Liver (tissue), 9 donors: ENCODE results near the gene NRG2. TPM values are rescaled to one million over a fixed set of nuclear protein-coding genes. Genes with fewer than 3 reads are reported as not detected.

Experiments
- DNase-seq: peaks from one replicate; pipeline ENCODE4 v3.0.0-alpha.2; 2017; ENCODE audit warnings: low spot score
- H3K27ac ChIP-seq, 2 donors: one replicate each; pipeline ENCODE4 v1.7.0; 2013; ENCODE audit warnings: inconsistent platforms in 2 of 2, low read length in 2 of 2, control low read depth in 1 of 2, low read depth in 1 of 2, mild to moderate bottlenecking in 1 of 2
- H3K27me3 ChIP-seq, 4 donors: one replicate each; pipeline versions ENCODE4 v1.6.1 to v1.7.0; 2013; ENCODE audit warnings: low read length in 3 of 4, inconsistent platforms in 1 of 4, mild to moderate bottlenecking in 1 of 4, moderate library complexity in 1 of 4; ENCODE audit not compliant: control insufficient read depth in 4 of 4, insufficient read depth in 4 of 4
- H3K36me3 ChIP-seq, 4 donors: one replicate each; pipeline versions ENCODE4 v1.6.1 to v1.7.0; 2013; ENCODE audit warnings: low read length in 3 of 4, mild to moderate bottlenecking in 3 of 4, low read depth in 1 of 4, moderate library complexity in 1 of 4; ENCODE audit not compliant: control insufficient read depth in 4 of 4, insufficient read depth in 3 of 4
- H3K4me1 ChIP-seq, 4 donors: one replicate each; pipeline versions ENCODE4 v1.6.1 to v1.7.0; 2013; ENCODE audit warnings: low read length in 3 of 4, mild to moderate bottlenecking in 3 of 4, moderate library complexity in 1 of 4; ENCODE audit not compliant: control insufficient read depth in 4 of 4, insufficient read depth in 4 of 4
- H3K4me3 ChIP-seq, 3 donors: one replicate each; pipeline versions ENCODE4 v1.6.1 to v1.7.0; 2013; ENCODE audit warnings: low read length in 3 of 3, control low read depth in 1 of 3, low read depth in 1 of 3, mild to moderate bottlenecking in 1 of 3
- H3K9ac ChIP-seq, 2 donors: one replicate each; pipeline ENCODE4 v1.7.0; 2013; ENCODE audit warnings: low read length in 2 of 2, mild to moderate bottlenecking in 2 of 2, moderate library complexity in 2 of 2, control low read depth in 1 of 2, low read depth in 1 of 2
- H3K9me3 ChIP-seq, 4 donors: one replicate each; pipeline versions ENCODE4 v1.6.1 to v1.7.0; 2013; ENCODE audit warnings: low read length in 3 of 4; ENCODE audit not compliant: control insufficient read depth in 4 of 4
- EGR1 ChIP-seq, 2 donors: IDR thresholded peaks; 2 replicates each; pipeline ENCODE4 v1.6.1; 2016 to 2018; ENCODE audit warnings: antibody characterized with exemption in 2 of 2, low read depth in 2 of 2
- FOXA2 ChIP-seq: IDR thresholded peaks from 2 replicates; pipeline ENCODE4 v1.6.1; 2016; ENCODE audit warnings: antibody characterized with exemption
- HNF4A ChIP-seq, 2 donors: conservative IDR thresholded peaks; 2 replicates each; pipeline ENCODE4 v1.6.1; 2016; ENCODE audit warnings: antibody characterized with exemption in 2 of 2, mild to moderate bottlenecking in 2 of 2
- HNF4G ChIP-seq: IDR thresholded peaks from 2 replicates; pipeline ENCODE4 v1.6.1; 2016; ENCODE audit warnings: antibody characterized with exemption
- JUND ChIP-seq, 2 donors: IDR thresholded peaks; 2 replicates each; pipeline ENCODE4 v1.6.1; 2016; ENCODE audit warnings: antibody characterized with exemption in 2 of 2
- NR2F2 ChIP-seq: IDR thresholded peaks from 2 replicates; pipeline ENCODE4 v1.6.1; 2016; ENCODE audit warnings: antibody characterized with exemption
- RAD21 ChIP-seq, 2 donors: IDR thresholded peaks; 2 replicates each; pipeline ENCODE4 v1.6.1; 2016; ENCODE audit warnings: antibody characterized with exemption in 2 of 2, mild to moderate bottlenecking in 2 of 2
- RXRA ChIP-seq, 2 donors: IDR thresholded peaks; 2 replicates each; pipeline ENCODE4 v1.6.1; 2017 to 2018; ENCODE audit warnings: antibody characterized with exemption in 2 of 2, mild to moderate bottlenecking in 1 of 2
- SP1 ChIP-seq: IDR thresholded peaks from 2 replicates; pipeline ENCODE4 v1.6.1; 2018; ENCODE audit warnings: antibody characterized with exemption, mild to moderate bottlenecking
- YY1 ChIP-seq: IDR thresholded peaks from 2 replicates; pipeline ENCODE4 v1.6.1; 2016; ENCODE audit warnings: antibody characterized with exemption, mild to moderate bottlenecking
- WGBS: extraction: QIAGEN DNeasy Blood & Tissue Kit; methylation state at CpG from one replicate; pipeline ENCODE4 v1.1.7; 2013; 5-methylcytosine and 5-hydroxymethylcytosine counted together
- polyA plus RNA-seq, 2 donors: library from polyadenylated mRNA; stranded (reverse) in 1 of 2; unstranded in 1 of 2; fragments of 200-250 nt in 1 of 2; fragments of >200 nt in 1 of 2; fragmentation: Nextera tagmentation in 1 of 2; extraction: Ambion mirVana in 1 of 2; gene quantifications; one replicate each; pipeline versions ENCODE4 v1.2.1 to v1.2.3, GENCODE V29; 2013 to 2015
- total RNA-seq, 2 donors: library from RNA; depleted of rRNA; stranded (reverse); fragments of >200 nt; gene quantifications; one replicate each; pipeline ENCODE4 v1.2.3, GENCODE V29; 2014
- TF ChIP-seq, protein P1 (sequence below): fragments of 150-350 bp; IDR thresholded peaks from 2 replicates; pipeline ENCODE4 v1.5.1; 2017; ENCODE audit warnings: improper control_type of control experiment, low read depth, low read length; ENCODE audit not compliant: missing input control
- TF ChIP-seq, protein P2 (sequence below): IDR thresholded peaks from 2 replicates; pipeline ENCODE4 v1.6.1; 2016; ENCODE audit warnings: antibody characterized with exemption
- TF ChIP-seq, protein P3 (sequence below): IDR thresholded peaks from 2 replicates; pipeline ENCODE4 v1.6.1; 2016; ENCODE audit warnings: antibody characterized with exemption, mild to moderate bottlenecking
- donor health status: healthy.
- donor health status: healthy.
- donor health status: healthy.
- donor health status: healthy.
- donor health status: healthy.

Gene NRG2
- total and polyA plus RNA-seq, 4 donors: 0.07 to 0.08 TPM; not detected in 2

DNA sequence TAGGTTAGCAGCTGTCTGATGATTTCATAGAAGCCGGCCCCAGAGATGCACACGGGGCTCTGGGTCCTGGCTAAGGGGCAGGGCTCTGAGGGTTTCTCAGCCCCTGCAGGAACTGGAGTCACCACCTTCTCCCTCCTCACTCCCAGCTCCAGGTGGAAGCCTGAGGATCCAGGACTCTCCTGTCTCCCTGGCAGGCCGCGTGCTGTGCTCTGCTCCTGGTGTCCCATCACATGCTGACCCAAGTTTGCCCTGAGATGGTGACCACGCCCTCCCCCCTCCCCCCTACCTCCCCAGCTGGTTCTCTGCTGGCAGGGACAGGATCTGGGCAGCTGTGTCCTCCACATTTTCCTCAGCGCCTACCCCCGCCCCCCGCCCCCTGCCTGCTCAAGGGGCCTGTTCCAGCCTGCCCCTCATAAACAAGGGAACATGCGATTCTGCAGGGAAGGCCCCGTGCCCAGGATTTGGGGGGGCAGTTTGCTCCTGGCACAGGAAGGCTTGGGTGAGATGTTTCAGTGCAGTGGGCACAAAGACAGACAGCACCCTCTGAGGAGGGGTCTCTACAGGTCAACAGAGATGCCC is 160.0 kb downstream of the NRG2 start:
- Histone ChIP-seq H3K27me3 (no peaks in the 10 kb centered on the region), H3K9me3 (no peaks in the 10 kb centered on the region), H3K4me1 (no peaks in the 10 kb centered on the region), H3K9ac (no peak overlapping the region), H3K36me3 (no peaks in the 10 kb centered on the region), H3K27ac (no peak overlapping the region), H3K4me3 (no peak overlapping the region)
- no peak for TF ChIP-seq RXRA (IDR thresholded peaks at IDR 0.05)
- no peak for TF ChIP-seq NR2F2
- no peak for TF ChIP-seq YY1
- no peak for TF ChIP-seq HNF4G
- TF ChIP-seq, protein P1, sequence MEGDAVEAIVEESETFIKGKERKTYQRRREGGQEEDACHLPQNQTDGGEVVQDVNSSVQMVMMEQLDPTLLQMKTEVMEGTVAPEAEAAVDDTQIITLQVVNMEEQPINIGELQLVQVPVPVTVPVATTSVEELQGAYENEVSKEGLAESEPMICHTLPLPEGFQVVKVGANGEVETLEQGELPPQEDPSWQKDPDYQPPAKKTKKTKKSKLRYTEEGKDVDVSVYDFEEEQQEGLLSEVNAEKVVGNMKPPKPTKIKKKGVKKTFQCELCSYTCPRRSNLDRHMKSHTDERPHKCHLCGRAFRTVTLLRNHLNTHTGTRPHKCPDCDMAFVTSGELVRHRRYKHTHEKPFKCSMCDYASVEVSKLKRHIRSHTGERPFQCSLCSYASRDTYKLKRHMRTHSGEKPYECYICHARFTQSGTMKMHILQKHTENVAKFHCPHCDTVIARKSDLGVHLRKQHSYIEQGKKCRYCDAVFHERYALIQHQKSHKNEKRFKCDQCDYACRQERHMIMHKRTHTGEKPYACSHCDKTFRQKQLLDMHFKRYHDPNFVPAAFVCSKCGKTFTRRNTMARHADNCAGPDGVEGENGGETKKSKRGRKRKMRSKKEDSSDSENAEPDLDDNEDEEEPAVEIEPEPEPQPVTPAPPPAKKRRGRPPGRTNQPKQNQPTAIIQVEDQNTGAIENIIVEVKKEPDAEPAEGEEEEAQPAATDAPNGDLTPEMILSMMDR: no peak
- TF ChIP-seq HNF4A (conservative IDR thresholded peaks at IDR 0.05): no peak
- 75% methylated on average over 10 of the region's 10 CpGs for WGBS
- no peak for DNase-seq

DNA sequence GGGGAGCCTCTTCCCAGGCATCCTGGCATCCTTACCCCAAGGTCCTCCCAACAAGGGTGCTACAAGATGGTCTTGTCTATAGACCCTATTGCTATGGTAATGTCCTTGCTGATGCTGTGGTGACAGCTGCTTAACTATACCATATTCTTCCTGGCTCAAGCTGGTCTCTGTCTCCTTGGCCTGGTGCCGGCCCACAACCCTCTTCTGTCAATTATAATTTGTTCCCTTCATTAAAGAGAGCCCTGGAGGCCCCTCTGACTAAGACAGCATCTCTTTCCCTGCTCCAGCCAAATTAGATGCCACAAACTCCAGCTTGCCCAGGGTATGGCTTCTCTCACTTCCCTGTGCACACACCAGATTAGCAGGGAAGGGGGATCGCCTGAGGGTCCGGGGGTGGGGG is 160.8 kb downstream of the NRG2 start:
- Histone ChIP-seq H3K9me3 (no peaks in the 10 kb centered on the region), H3K36me3 (no peaks in the 10 kb centered on the region), H3K9ac (no peak overlapping the region), H3K27me3 (no peaks in the 10 kb centered on the region), H3K4me1 (no peaks in the 10 kb centered on the region), H3K27ac (no peak overlapping the region), H3K4me3 (no peak overlapping the region)
- 72% methylated on average over 3 of the region's 3 CpGs for WGBS
- TF ChIP-seq, protein P1: no peak
- TF ChIP-seq SP1: no peak
- TF ChIP-seq, protein P2, sequence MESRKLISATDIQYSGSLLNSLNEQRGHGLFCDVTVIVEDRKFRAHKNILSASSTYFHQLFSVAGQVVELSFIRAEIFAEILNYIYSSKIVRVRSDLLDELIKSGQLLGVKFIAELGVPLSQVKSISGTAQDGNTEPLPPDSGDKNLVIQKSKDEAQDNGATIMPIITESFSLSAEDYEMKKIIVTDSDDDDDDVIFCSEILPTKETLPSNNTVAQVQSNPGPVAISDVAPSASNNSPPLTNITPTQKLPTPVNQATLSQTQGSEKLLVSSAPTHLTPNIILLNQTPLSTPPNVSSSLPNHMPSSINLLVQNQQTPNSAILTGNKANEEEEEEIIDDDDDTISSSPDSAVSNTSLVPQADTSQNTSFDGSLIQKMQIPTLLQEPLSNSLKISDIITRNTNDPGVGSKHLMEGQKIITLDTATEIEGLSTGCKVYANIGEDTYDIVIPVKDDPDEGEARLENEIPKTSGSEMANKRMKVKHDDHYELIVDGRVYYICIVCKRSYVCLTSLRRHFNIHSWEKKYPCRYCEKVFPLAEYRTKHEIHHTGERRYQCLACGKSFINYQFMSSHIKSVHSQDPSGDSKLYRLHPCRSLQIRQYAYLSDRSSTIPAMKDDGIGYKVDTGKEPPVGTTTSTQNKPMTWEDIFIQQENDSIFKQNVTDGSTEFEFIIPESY: no peak
- TF ChIP-seq RAD21 (IDR thresholded peaks at IDR 0.05): no peak
- TF ChIP-seq HNF4G: no peak
- TF ChIP-seq, protein P3, sequence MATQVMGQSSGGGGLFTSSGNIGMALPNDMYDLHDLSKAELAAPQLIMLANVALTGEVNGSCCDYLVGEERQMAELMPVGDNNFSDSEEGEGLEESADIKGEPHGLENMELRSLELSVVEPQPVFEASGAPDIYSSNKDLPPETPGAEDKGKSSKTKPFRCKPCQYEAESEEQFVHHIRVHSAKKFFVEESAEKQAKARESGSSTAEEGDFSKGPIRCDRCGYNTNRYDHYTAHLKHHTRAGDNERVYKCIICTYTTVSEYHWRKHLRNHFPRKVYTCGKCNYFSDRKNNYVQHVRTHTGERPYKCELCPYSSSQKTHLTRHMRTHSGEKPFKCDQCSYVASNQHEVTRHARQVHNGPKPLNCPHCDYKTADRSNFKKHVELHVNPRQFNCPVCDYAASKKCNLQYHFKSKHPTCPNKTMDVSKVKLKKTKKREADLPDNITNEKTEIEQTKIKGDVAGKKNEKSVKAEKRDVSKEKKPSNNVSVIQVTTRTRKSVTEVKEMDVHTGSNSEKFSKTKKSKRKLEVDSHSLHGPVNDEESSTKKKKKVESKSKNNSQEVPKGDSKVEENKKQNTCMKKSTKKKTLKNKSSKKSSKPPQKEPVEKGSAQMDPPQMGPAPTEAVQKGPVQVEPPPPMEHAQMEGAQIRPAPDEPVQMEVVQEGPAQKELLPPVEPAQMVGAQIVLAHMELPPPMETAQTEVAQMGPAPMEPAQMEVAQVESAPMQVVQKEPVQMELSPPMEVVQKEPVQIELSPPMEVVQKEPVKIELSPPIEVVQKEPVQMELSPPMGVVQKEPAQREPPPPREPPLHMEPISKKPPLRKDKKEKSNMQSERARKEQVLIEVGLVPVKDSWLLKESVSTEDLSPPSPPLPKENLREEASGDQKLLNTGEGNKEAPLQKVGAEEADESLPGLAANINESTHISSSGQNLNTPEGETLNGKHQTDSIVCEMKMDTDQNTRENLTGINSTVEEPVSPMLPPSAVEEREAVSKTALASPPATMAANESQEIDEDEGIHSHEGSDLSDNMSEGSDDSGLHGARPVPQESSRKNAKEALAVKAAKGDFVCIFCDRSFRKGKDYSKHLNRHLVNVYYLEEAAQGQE: no peak
- no peak for TF ChIP-seq JUND (IDR thresholded peaks at IDR 0.05)
- no peak for TF ChIP-seq NR2F2
- TF ChIP-seq FOXA2: no peak
- TF ChIP-seq EGR1 (IDR thresholded peaks at IDR 0.05; ENCODE audit: low read depth in 2 of 2): no peak
- no peak for DNase-seq
